Tibial nerve (tissue), 4 donors: Measurements from ENCODE around the gene NEUROG2.

ENCODE experiments used
- EP300 ChIP-seq, 2 donors: sonication (generic); formaldehyde crosslinking; IDR thresholded peaks; one replicate each; pipeline ENCODE4 v1.6.1; 2017; ENCODE audit warnings: antibody characterized with exemption in 2 of 2, mild to moderate bottlenecking in 1 of 2
- TF ChIP-seq, protein P1 (sequence below), 5 experiments: fragments of 200-600 bp in 3 of 5; fragments of 450-650 bp in 2 of 5; sonication (generic) in 3 of 5; IDR thresholded peaks; one replicate each; pipeline ENCODE4 v1.5.1; 2016 to 2019; ENCODE audit warnings: antibody characterized with exemption in 5 of 5, mild to moderate bottlenecking in 3 of 5, moderate library complexity in 2 of 5

DNA sequence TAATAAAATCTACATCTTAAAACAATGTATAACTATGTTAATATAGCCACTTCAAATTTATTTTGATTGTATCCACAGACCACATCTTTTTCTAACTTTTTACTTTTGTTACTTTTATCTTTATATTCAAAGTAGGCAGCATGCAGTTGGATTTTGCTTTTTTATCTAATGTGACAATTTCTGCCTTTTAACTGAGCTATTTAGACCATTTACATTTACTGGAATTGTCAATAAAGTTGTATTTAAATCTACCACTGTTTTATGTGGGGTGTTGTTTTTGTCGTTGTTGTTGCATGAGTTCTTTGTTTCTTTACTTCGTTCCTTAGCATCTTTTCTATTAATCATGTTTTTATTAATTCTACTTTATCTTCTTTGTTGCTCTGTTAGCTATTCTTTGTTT lies 42.0 kb downstream of the NEUROG2 start:
- TF ChIP-seq, protein P1, sequence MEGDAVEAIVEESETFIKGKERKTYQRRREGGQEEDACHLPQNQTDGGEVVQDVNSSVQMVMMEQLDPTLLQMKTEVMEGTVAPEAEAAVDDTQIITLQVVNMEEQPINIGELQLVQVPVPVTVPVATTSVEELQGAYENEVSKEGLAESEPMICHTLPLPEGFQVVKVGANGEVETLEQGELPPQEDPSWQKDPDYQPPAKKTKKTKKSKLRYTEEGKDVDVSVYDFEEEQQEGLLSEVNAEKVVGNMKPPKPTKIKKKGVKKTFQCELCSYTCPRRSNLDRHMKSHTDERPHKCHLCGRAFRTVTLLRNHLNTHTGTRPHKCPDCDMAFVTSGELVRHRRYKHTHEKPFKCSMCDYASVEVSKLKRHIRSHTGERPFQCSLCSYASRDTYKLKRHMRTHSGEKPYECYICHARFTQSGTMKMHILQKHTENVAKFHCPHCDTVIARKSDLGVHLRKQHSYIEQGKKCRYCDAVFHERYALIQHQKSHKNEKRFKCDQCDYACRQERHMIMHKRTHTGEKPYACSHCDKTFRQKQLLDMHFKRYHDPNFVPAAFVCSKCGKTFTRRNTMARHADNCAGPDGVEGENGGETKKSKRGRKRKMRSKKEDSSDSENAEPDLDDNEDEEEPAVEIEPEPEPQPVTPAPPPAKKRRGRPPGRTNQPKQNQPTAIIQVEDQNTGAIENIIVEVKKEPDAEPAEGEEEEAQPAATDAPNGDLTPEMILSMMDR (IDR thresholded peaks at IDR 0.05) = no peak
- TF ChIP-seq EP300 (IDR thresholded peaks at IDR 0.05) = no peak
